Cardiac fibroblast (primary cell): ENCODE measurements around the gene ATP9B.
A peak's percentile ranks its signal among the peaks of the same experiment; 100 is the strongest.

Experiments used
- DNase-seq, 2 donors: peaks; one replicate each; pipeline versions ENCODE4 v3.0.0 to v3.0.0-alpha.2; 2010; ENCODE audit warnings: low read depth in 2 of 2
- H3K4me3 ChIP-seq, 2 donors: replicated peaks in 1 of 2; 1 replicate in 1 of 2; 2 replicates in 1 of 2; pipeline ENCODE4 v1.5.1; 2011; ENCODE audit warnings: low read depth in 2 of 2, low read length in 2 of 2, mild to moderate bottlenecking in 2 of 2, moderate library complexity in 1 of 2
- CTCF ChIP-seq: IDR thresholded peaks from one replicate; pipeline ENCODE4 v1.5.1; 2011; ENCODE audit warnings: low read depth, mild to moderate bottlenecking, low read length, inconsistent platforms

ATP9B gene

GRCh38 chr18:79377187-79377891 is 308.1 kb downstream of the ATP9B start:
- DNase-seq: no peak
- H3K4me3 ChIP-seq: no peak overlapping the region
- no peak for TF ChIP-seq CTCF

GRCh38 chr18:79378536-79379250 is 309.5 kb downstream of the ATP9B start:
- peak; percentile 77 to 81 for DNase-seq
- peak; percentile 99 for TF ChIP-seq CTCF
- H3K4me3 ChIP-seq: no peak overlapping the region

GRCh38 chr18:79379251-79379905 is 310.2 kb downstream of the ATP9B start:
- no peak for DNase-seq
- H3K4me3 ChIP-seq: no peak overlapping the region
- no peak for TF ChIP-seq CTCF

- no peak for DNase-seq
- H3K4me3 ChIP-seq: no peak overlapping the region
- TF ChIP-seq CTCF: no peak
Observed at GRCh38 chr18:79379931-79380815, 311.0 kb downstream of the ATP9B start.

GRCh38 chr18:79380816-79381806 is 311.9 kb downstream of the ATP9B start:
- peak; percentile 91 for TF ChIP-seq CTCF
- peak; percentile 57 for DNase-seq
- no peak overlapping the region for H3K4me3 ChIP-seq
